GM19395 (cell line): ENCODE data around the gene UNC13D.
"Not testable (repeated sequence)": the region's sequence is repeated elsewhere in the genome, so short reads cannot be mapped to it uniquely, and the experiment has no call there.

Experiments
- ATAC-seq: cut with Tn5 transposase; IDR thresholded peaks from one replicate; pipeline ENCODE4 v1.9.1; 2021; ENCODE audit warnings: mild to moderate bottlenecking, moderate library complexity; ENCODE audit not compliant: unreplicated experiment

UNC13D gene

GRCh38 chr17:75875182-75875939 is 31.2 kb upstream of the UNC13D start:
- ATAC-seq = no peak

DNA sequence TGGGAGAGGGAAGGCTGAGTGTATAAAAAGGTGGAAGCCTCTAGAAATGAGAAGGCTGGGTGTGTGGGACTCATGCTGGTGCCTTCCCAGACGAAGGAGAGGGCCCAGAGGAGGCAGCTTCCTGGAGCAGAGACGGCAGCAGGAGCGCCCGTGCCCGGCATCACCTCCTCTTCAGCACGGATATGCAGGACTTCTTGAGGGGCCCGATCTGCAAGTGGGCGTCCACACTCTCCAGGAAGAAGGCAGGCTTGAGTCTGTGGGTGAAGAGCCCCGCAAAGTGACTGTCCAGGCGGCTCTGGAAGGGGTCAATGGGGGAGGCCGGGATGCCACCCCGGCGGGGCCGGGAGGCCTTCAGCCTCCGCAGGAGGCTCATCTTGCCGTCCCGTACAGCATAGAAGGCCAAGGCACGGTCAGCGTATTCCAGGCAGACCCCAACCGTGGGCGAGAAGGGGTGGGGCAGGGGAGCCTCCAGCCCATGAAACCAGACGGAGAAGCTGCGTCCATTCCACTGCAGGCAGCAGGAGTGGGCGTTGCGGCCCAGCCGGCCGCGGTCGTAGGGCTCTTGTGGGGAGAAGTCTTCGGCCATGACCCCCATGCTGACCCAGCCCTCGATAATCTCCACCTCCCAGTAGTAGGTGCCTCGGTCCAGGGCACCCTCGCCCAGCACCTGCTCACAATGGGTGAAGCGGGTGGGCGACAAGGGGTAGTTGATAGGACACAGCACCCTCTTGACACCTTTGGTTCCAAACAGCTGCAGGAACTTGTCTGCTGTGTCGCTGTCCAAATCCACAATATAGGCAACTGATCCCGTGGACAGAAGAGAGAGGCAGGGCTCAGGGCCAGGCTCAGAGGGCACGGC is 30.3 kb upstream of the UNC13D start:
- no peak for ATAC-seq

DNA sequence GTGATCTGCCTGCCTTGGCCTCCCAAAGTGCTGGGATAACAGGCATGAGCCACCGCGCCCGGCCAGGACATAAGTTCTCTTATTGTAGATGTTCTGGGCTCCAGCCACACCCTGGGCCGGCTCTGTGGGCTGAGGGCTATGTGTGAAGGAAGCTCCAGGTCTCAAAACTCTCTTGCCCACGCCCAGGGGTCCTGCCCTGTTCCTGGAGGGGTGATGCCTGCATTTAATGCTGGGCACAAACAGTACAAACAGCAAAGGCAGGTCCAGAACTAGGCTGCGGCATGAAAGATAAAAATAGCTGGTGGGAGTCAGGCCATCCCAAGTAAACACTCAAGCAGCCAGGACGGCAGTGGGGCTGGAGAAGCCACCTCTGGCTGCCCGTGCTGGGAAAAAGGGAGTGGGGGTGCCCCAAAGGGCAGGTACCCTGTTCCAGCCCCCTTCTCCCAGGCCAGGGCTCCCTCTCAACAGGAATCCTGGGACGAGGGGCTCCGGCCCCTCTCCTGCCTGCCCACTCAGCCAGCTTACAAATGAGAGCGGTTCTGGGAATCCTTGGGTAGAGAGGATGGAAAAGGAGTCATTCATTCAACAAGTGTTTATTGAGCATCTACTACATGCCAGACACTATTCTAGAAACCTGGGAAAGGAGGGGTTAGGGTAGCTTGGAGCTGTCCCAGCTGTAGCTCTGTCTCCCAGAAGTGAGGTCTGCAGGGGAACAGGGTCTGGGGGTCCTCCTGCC is 29.6 kb upstream of the UNC13D start:
- ATAC-seq = no peak

- no peak for ATAC-seq
Measured at GRCh38 chr17:75872434-75873351, 28.5 kb upstream of the UNC13D start.

GRCh38 chr17:75870228-75870627 is 26.0 kb upstream of the UNC13D start:
- ATAC-seq = not testable (repeated sequence)

GRCh38 chr17:75869282-75870141 is 25.3 kb upstream of the UNC13D start:
- no peak for ATAC-seq

DNA sequence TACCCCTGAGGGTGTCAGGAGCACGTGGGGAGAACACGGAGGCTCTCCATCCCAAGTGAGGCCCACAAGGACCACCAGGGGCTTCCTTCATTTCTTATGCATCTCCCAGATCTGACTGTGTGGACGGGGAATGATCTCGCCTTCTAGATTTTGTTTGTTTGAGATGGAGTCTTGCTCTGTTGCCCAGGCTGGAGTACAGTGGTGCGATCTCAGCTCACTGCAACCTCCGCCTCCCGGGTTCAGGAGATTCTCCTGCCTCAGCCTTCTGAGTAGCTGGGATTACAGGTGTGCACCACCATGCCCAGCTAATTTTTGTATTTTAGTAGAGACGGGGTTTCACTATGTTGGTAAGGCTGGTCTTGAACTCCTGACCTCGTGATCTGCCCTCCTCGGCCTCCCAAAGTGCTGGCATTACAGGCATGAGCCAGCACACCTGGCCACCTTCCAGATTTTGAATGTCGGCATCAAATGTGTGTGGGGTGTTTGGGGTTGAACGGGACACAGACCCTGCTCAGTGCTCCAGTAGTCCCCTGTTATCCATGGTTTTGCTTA is 24.6 kb upstream of the UNC13D start:
- ATAC-seq = not testable (repeated sequence)

DNA sequence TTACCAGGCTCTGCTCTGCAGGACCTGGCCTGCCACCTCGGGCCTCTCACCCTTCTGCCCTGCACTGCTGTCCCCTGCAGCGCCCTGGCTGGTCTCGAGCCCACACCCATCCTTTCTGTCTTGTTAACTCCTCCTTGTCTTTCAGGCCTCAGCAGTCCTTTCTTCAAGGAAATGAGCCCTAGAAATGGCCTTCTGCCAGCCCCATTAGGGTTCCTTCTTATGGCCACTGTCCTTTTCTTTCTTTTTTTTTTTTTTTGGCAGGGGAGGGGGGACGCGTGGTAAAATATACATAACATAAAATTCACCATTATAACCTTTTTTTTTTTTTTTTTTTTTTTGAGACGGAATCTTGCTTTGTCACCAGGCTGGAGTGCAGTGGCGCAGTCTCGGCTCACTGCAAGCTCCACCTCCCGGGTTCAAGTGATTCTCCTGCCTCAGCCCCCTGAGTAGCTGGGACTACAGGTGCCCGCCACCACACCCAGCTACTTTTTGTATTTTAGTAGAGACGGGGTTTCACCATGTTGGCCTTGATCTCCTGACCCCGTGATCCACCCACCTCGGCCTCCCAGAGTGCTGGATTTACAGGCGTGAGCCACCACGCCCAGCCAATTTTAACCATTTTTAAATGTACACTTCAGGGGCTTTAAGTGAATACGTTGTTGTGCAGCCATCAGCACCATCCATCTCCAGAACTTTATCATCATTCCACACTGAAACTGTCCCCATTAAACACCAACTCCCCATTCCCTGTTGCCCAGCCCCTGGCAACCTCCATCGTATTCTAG is 21.4 kb upstream of the UNC13D start:
- ATAC-seq = not testable (repeated sequence)

GRCh38 chr17:75864887-75865286 is 20.7 kb upstream of the UNC13D start:
- ATAC-seq = peak; percentile 25

DNA sequence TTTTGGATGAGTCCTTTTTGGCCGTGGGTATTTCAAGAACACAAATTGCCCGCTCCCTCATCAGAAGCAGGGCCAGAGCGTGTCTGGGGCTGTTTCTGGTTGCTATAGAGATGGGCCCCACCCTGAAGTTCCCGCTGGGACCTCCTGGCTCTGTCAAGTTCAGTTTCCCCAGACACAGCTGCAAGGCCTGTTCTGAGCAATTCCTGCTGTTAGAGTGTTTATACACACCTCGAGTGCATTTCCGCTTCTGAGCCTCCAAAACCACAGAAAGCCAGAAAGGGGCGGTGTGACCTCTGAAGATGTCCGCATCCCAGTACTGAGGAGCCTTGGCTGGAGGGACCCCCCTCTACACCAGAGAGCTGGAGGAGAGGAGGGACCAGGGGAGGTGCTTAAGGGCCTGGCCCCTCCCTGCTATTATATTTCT is 20.3 kb upstream of the UNC13D start:
- ATAC-seq = peak; percentile 91

- ATAC-seq = no peak
Measured at GRCh38 chr17:75861927-75862317, 17.7 kb upstream of the UNC13D start.

- not testable (repeated sequence) for ATAC-seq
Measured at GRCh38 chr17:75859358-75859757, 15.2 kb upstream of the UNC13D start.

GRCh38 chr17:75856062-75856756 is 12.0 kb upstream of the UNC13D start:
- no peak for ATAC-seq

DNA sequence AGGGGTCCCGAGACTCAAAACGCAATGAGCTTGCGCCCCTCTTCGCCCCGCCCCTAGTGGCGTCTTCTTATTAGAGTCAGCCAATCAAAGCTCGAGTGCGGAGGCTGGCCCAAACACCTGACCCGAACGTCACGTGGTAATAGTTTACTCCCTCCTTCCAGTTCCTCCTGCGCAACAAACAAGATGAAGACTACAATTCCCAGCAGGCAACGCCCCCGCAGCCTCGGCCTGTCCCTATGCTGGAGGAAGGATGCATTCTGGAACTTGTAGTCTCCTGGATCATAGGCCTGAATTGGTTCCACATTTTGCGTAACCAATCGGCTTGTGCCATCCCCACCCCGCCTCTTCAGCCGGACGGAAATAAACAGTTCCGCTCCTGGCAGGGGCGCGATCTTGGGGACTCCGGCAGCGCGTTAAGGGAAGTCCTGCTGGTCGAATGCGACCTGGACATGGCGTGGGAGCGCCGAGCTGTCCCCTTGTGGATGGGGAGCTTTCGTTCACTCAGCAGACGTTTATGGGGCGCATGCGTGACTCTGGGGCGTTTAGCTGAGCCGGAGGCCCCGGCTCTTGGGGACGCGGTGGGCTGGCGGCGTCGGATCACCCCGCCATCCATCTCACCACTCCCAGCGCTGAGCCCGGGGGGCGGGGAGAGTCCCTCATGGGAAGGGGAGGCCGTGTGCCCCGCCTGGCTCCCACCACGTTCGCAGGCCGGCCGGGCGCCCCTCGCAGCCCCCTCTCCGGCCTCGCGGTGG is 11.3 kb upstream of the UNC13D start, which contains the start of gene WBP2:
Gene WBP2, minus strand, starts transcription at position 26 of the 752 bp plus-strand sequence. CDS start 38 bp downstream, outside the sequence.
- peak; percentile 90 for ATAC-seq

DNA sequence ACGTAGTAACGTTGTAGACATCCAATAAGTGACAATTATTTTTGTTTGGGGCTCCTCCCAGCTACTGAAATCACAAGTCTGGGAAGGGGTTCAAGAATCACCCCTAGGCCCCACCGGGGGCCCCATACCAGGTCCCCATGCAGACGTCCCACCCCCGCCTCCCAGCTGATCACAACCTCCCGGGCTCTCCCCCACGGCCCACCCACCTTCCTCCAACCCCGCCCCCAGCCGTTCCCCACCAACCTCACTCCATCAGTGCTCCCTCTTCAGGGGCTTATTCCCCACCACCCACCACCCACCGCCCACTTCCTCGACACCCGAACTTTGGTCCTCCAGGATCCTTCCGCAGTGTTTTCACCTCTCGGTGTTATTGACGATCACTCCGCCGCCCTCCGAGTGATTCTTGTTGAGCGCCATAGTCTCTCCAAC is 10.7 kb upstream of the UNC13D start:
- ATAC-seq = no peak

GRCh38 chr17:75854101-75854748 is 10.0 kb upstream of the UNC13D start:
- no peak for ATAC-seq
